ENCODE results near the gene HLA-E.

DNA sequence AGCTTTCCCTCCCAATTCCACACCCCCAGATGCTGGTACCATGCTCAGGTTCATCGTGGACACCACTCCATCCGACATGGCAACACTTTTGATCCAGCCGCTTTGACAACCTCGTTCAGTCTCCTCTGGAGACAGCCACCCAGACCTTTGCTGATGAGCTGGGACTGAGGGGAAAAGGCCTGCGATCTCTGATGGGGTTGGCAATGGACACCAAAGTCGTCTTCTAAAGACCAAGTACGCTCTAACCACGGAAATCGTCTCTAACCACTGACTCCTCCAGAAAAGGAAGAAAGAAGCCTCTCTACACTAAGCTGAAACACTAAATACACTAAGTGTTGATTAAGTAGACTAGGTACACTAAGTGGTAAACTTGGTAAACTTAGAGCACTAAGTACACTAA lies 26.1 kb upstream of the HLA-E start:
- TF ChIP-seq, protein P1, sequence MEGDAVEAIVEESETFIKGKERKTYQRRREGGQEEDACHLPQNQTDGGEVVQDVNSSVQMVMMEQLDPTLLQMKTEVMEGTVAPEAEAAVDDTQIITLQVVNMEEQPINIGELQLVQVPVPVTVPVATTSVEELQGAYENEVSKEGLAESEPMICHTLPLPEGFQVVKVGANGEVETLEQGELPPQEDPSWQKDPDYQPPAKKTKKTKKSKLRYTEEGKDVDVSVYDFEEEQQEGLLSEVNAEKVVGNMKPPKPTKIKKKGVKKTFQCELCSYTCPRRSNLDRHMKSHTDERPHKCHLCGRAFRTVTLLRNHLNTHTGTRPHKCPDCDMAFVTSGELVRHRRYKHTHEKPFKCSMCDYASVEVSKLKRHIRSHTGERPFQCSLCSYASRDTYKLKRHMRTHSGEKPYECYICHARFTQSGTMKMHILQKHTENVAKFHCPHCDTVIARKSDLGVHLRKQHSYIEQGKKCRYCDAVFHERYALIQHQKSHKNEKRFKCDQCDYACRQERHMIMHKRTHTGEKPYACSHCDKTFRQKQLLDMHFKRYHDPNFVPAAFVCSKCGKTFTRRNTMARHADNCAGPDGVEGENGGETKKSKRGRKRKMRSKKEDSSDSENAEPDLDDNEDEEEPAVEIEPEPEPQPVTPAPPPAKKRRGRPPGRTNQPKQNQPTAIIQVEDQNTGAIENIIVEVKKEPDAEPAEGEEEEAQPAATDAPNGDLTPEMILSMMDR (IDR thresholded peaks at IDR 0.05): no peak
- no peak for TF ChIP-seq POLR2A (IDR thresholded peaks at IDR 0.05)
- no peak for TF ChIP-seq POLR2AphosphoS5 (IDR thresholded peaks at IDR 0.05; ENCODE audit: insufficient read depth in 1 of 2, low read depth in 1 of 2)

Data from vagina (tissue), 2 donors.